Fibroblast of mammary gland (primary cell): ENCODE data around the gene TPSAB1.
"Not testable (repeated sequence)": the region's sequence is repeated elsewhere in the genome, so short reads cannot be mapped to it uniquely, and the experiment has no call there.

Experiments used
- DNase-seq: peaks from one replicate; pipeline ENCODE4 v3.0.0-alpha.2; 2010; ENCODE audit warnings: low read depth
- H3K4me3 ChIP-seq: 2 replicates; pipeline ENCODE4 v1.5.1; 2011; ENCODE audit warnings: low read depth, mild to moderate bottlenecking, low read length, moderate library complexity; ENCODE audit not compliant: control insufficient read depth
- CTCF ChIP-seq: conservative IDR thresholded peaks from 2 replicates; pipeline ENCODE4 v1.5.1; 2011; ENCODE audit warnings: low read depth, low read length, inconsistent platforms; ENCODE audit not compliant: control insufficient read depth, insufficient read depth

The TPSAB1 gene

GRCh38 chr16:1243907-1244850 is 3.7 kb downstream of the TPSAB1 start:
- H3K4me3 ChIP-seq, DNase-seq: not testable (repeated sequence)

- TF ChIP-seq CTCF = no peak
- H3K4me3 ChIP-seq = no peak overlapping the region
- DNase-seq = no peak
Observed at GRCh38 chr16:1244881-1245280, 4.4 kb downstream of the TPSAB1 start.

GRCh38 chr16:1245452-1246020 is 5.0 kb downstream of the TPSAB1 start:
- H3K4me3 ChIP-seq = no peak overlapping the region
- DNase-seq = no peak
- TF ChIP-seq CTCF = no peak

GRCh38 chr16:1247903-1248537 is 7.5 kb downstream of the TPSAB1 start:
- DNase-seq, H3K4me3 ChIP-seq: not testable (repeated sequence)

- not testable (repeated sequence) for DNase-seq
Observed at GRCh38 chr16:1249031-1249755, 8.7 kb downstream of the TPSAB1 start.

GRCh38 chr16:1253701-1254364 is 13.3 kb downstream of the TPSAB1 start:
- H3K4me3 ChIP-seq, DNase-seq: not testable (repeated sequence)

More at GRCh38 chr16:1249031-1249755, 8.7 kb downstream of the TPSAB1 start:
- H3K4me3 ChIP-seq = not testable (repeated sequence)

GRCh38 chr16:1254821-1255220 is 14.3 kb downstream of the TPSAB1 start:
- not testable (repeated sequence) for H3K4me3 ChIP-seq, DNase-seq

- not testable (repeated sequence) for DNase-seq, H3K4me3 ChIP-seq
Observed at GRCh38 chr16:1255276-1256122, 15.0 kb downstream of the TPSAB1 start, which contains the start of gene TPSD1. Gene TPSD1, plus strand, starts transcription at chr16:1256069. Its CDS starts 212 bp downstream, at chr16:1256281.

- not testable (repeated sequence) for DNase-seq
Observed at GRCh38 chr16:1256296-1256873, 15.9 kb downstream of the TPSAB1 start.

More at GRCh38 chr16:1256296-1256873, 15.9 kb downstream of the TPSAB1 start:
- H3K4me3 ChIP-seq = not testable (repeated sequence)
